Measurements from ENCODE around the gene CFAP410.
"Not testable (repeated sequence)": the region's sequence is repeated elsewhere in the genome, so short reads cannot be mapped to it uniquely, and the experiment has no call there.

CFAP410 gene

GRCh38 chr21:44285138-44285992 lies 53.8 kb downstream of the CFAP410 start, which contains the start of gene AIRE:
AIRE (plus strand) TSS chr21:44285876; CDS start chr21:44286007, 131 bp downstream.
- DNase-seq (ENCODE audit: low spot score) = no peak

GRCh38 chr21:44283948-44284347 lies 55.2 kb downstream of the CFAP410 start:
- DNase-seq (ENCODE audit: low spot score) = no peak

- DNase-seq (ENCODE audit: low spot score) = not testable (repeated sequence)
Measured at GRCh38 chr21:44283211-44283785, 55.9 kb downstream of the CFAP410 start.

- DNase-seq (ENCODE audit: low spot score) = no peak
Measured at GRCh38 chr21:44282370-44282769, 56.8 kb downstream of the CFAP410 start.

DNA sequence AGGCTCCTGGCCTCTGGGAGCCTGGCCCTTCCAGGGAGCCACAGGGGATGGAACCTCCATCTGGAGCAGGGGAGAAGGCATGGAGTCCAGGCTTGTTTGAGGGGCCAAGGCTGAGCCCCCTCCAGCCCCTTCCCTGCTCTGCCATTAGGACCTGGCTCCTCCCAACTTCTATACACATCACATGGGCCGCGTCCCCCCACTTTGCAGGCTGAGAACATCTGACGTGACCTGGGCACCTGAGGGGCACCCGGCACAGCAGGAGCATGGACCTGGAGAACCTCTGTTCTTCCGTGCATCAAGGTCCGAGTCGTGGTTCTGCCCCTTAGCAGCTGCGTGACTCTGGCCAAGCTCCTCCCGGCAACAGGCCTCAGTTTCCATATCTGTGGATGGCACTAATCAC lies 57.4 kb downstream of the CFAP410 start:
- no peak for DNase-seq (ENCODE audit: low spot score)

- no peak for DNase-seq (ENCODE audit: low spot score)
Measured at GRCh38 chr21:44279354-44280260, 59.6 kb downstream of the CFAP410 start.
